A549 (cell line): ENCODE data around the gene KRT84. TPM values are rescaled to one million over a fixed set of nuclear protein-coding genes. Genes with fewer than 3 reads are reported as not detected.
A peak's percentile ranks its signal among the peaks of the same experiment; 100 is the strongest.

Experiments
- ATAC-seq, 2 experiments: fragments of 200-7000 bp in 1 of 2; fragments of >200 bp in 1 of 2; cut with Nextera tagmentation in 1 of 2; cut with Tn5 transposase in 1 of 2; 3 replicates each; pipeline versions ENCODE4 v1.8.0 to v1.9.1; 2018 to 2020; ENCODE audit warnings: mild to moderate bottlenecking in 1 of 2, moderate library complexity in 1 of 2
- CTCF ChIA-PET: fragments of 300-600 bp; sonication (Branson Sonifier 250); formaldehyde crosslinking; extraction: SDS; loops from one replicate; lab custom pipeline; 2021; ENCODE audit warnings: antibody characterized with exemption, inconsistent platforms; lab: Yijun Ruan, JAX
- POLR2A ChIA-PET: fragments of 350-600 bp; formaldehyde crosslinking; extraction: SDS; loops from one replicate; lab custom pipeline; 2021; ENCODE audit warnings: antibody characterized with exemption, inconsistent platforms; lab: Yijun Ruan, JAX
- DNase-seq, 2 experiments: peaks; one replicate each; pipeline versions ENCODE4 v3.0.0 to v3.0.0-alpha.2; 2011 to 2016; ENCODE audit warnings: low read depth in 1 of 2, low spot score in 1 of 2
- FAIRE-seq: peaks from 2 replicates; lab custom pipeline; 2011; peaks lifted over from hg19 to GRCh38; lab: Jason Lieb, UNC
- H3K27ac ChIP-seq, 2 experiments: fragments of >200 bp; sonication (Bioruptor Twin); formaldehyde crosslinking; 3 replicates each; pipeline ENCODE4 v1.5.1; 2016 to 2017
- H3K4me1 ChIP-seq: fragments of >200 bp; sonication (Bioruptor Twin); formaldehyde crosslinking; 3 replicates; pipeline ENCODE4 v1.6.1; 2016
- H3K4me2 ChIP-seq: fragments of >200 bp; sonication (Bioruptor Twin); formaldehyde crosslinking; 3 replicates; pipeline ENCODE4 v1.6.1; 2016
- H3K4me3 ChIP-seq: fragments of >200 bp; sonication (Bioruptor Twin); formaldehyde crosslinking; 3 replicates; pipeline ENCODE4 v1.5.1; 2016
- H3K9me3 ChIP-seq: fragments of >200 bp; sonication (Bioruptor Twin); formaldehyde crosslinking; 3 replicates; pipeline ENCODE4 v1.6.1; 2016
- CBX8 ChIP-seq: fragments of 200-600 bp; sonication (generic); IDR thresholded peaks from 2 replicates; pipeline ENCODE4 v1.6.1; 2016
- CHD4 ChIP-seq: fragments of 200-600 bp; sonication (generic); IDR thresholded peaks from 2 replicates; pipeline ENCODE4 v1.6.1; 2016; ENCODE audit warnings: antibody characterized with exemption, mild to moderate bottlenecking, borderline replicate concordance
- EHF ChIP-seq: fragments of 250-450 bp; sonication (Bioruptor Pico); IDR thresholded peaks from 2 replicates; pipeline ENCODE4 v1.5.0; 2020; ENCODE audit warnings: mild to moderate bottlenecking
- EHMT2 ChIP-seq: fragments of 200-600 bp; sonication (generic); IDR thresholded peaks from 2 replicates; pipeline ENCODE4 v1.6.1; 2016; ENCODE audit warnings: antibody characterized with exemption, low read depth, mild to moderate bottlenecking, moderate library complexity
- ESRRA ChIP-seq: fragments of 150-350 bp; IDR thresholded peaks from 2 replicates; pipeline ENCODE4 v1.6.1; 2014; ENCODE audit warnings: mild to moderate bottlenecking, low read length, borderline replicate concordance
- FOXS1 ChIP-seq: fragments of 250-450 bp; sonication (Bioruptor Pico); IDR thresholded peaks from 2 replicates; pipeline ENCODE4 v1.5.0; 2020; ENCODE audit warnings: mild to moderate bottlenecking, moderate library complexity
- HDAC2 ChIP-seq: fragments of 200-600 bp; sonication (generic); IDR thresholded peaks from 2 replicates; pipeline ENCODE4 v1.6.1; 2016
- HOXB5 ChIP-seq: fragments of 250-450 bp; sonication (Bioruptor Pico); IDR thresholded peaks from 2 replicates; pipeline ENCODE4 v1.5.0; 2020; ENCODE audit warnings: mild to moderate bottlenecking, moderate library complexity
- KDM1A ChIP-seq: fragments of 200-600 bp; sonication (generic); IDR thresholded peaks from 2 replicates; pipeline ENCODE4 v1.6.1; 2016; ENCODE audit warnings: low read depth, mild to moderate bottlenecking
- NR3C1 ChIP-seq: fragments of >200 bp; sonication (Bioruptor Twin); formaldehyde crosslinking; IDR thresholded peaks from 3 replicates; pipeline ENCODE4 v1.6.1; 2017
- POLR2AphosphoS2 ChIP-seq: conservative IDR thresholded peaks from 2 replicates; pipeline ENCODE4 v1.6.1; 2012; ENCODE audit warnings: low read length, improper control_type of control experiment, inconsistent platforms
- RCOR1 ChIP-seq: fragments of 150-350 bp; IDR thresholded peaks from 2 replicates; pipeline ENCODE4 v1.6.1; 2014; ENCODE audit warnings: antibody characterized with exemption, low read length, low read depth
- RFX5 ChIP-seq: fragments of 450-650 bp; IDR thresholded peaks from 2 replicates; pipeline ENCODE4 v1.7.1; 2014; ENCODE audit warnings: antibody characterized with exemption, mild to moderate bottlenecking, moderate library complexity
- SREBF2 ChIP-seq: fragments of 450-650 bp; IDR thresholded peaks from 2 replicates; pipeline ENCODE4 v1.6.1; 2014; ENCODE audit warnings: mild to moderate bottlenecking, moderate library complexity
- ZFP36 ChIP-seq: fragments of 450-650 bp; IDR thresholded peaks from 2 replicates; pipeline ENCODE4 v1.6.1; 2014; ENCODE audit warnings: borderline replicate concordance; ENCODE audit not compliant: partially characterized antibody
- ZSCAN20 ChIP-seq: fragments of 250-450 bp; sonication (Bioruptor Pico); IDR thresholded peaks from 2 replicates; pipeline ENCODE4 v1.8.0; 2022; ENCODE audit warnings: mild to moderate bottlenecking, moderate library complexity
- WGBS: methylation state at CpG from one replicate; pipeline ENCODE4 v1.1.6; 2017; ENCODE audit errors: missing lambda C conversion rate; 5-methylcytosine and 5-hydroxymethylcytosine counted together
- polyA plus RNA-seq, 4 experiments: library from polyadenylated mRNA; depleted of rRNA in 3 of 4; stranded (reverse); fragments of >200 nt; fragmentation: RNase III in 1 of 4; extraction: RNeasy Plus Mini Kit Qiagen cat#74134 plus additional on column Dnase treatment in 1 of 4; gene quantifications; 2 replicates in 3 of 4; 3 replicates in 1 of 4; pipeline ENCODE4 v1.2.3, GENCODE V29; 2011 to 2017
- TF ChIP-seq, protein P1 (sequence below): fragments of 200-600 bp; sonication (generic); IDR thresholded peaks from 2 replicates; pipeline ENCODE4 v1.6.1; 2016; ENCODE audit warnings: antibody characterized with exemption, mild to moderate bottlenecking, moderate library complexity
- TF ChIP-seq, protein P2 (sequence below): fragments of >200 bp; sonication (Bioruptor Twin); formaldehyde crosslinking; IDR thresholded peaks from 3 replicates; pipeline ENCODE4 v1.5.1; 2016
- TF ChIP-seq, protein P3 (sequence below): fragments of 450-650 bp; IDR thresholded peaks from 2 replicates; pipeline ENCODE4 v1.6.1; 2014; ENCODE audit warnings: antibody characterized with exemption

KRT84 gene
- polyA plus RNA-seq, 2 of the 4 experiments (the other 2 are of a cell fraction), result not detected

DNA sequence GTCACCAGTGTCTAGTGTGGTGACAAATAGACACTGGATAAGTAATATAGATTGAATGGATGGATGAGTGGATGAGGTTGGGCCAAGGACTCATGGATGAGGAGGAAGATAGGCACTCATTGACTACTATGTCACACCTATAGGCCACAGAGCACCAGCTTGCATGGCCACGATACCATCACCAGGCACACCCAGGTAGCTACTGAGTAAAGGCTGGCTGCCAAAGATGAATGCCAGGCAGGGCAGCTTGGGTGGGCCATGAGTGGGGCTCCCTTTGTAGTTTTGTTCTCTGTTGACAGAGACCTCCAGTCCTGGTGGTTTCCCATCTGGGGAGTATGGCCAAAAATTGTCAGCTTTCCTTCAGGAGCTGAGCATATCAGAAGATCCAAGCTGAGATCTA is 53.1 kb downstream of the KRT84 start:
- Histone ChIP-seq H3K4me3 (no peak overlapping the region), H3K4me1 (peaks cover 31% of the 10 kb centered on the region), H3K27ac (0 out of 6 replicates have a peak overlapping the region, but pooled peaks of 1 of the 2 experiments have one; percentile 23), H3K4me2 (no peak overlapping the region), H3K9me3 (no peaks in the 10 kb centered on the region; the same call in 2 of the 3 replicates)
- FAIRE-seq (no peak), DNase-seq (no peak), ATAC-seq (no peak)
- 94% methylated on average over 1 of the region's 1 CpG for WGBS
- CTCF ChIA-PET, result interaction anchor here (1.0 to 15.7 kb wide), 10 partner anchors 13 to 547 kb away, joined by 4 to 387 read pairs (median 10); partner anchors contain the start of gene KRT86
- POLR2A ChIA-PET, result interaction anchor here (0.7 kb wide), 1 partner anchor 486 kb away, joined by 3 read pairs; no protein-coding TSS in a partner anchor
- TF ChIP-seq HDAC2, result no peak

DNA sequence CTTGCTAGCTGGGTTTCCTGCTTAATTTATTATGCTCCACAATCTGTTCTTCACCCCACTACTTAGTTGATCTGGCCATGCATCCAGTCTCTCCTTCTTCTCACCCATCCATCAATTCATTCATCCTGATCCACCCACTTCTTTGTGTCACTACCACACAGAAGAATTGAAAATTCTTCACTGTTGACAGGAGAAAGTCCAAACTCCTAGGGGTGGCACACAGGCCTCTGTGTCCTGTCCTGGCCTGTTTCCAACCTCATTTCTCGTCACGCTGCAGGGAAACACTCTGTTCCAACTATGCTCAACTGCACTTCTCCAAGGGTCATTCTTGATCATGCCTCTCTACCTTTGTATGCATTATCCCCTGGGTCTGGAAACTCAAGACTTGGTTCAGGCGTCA is 53.6 kb downstream of the KRT84 start:
- DNase-seq (no peak), FAIRE-seq (no peak), ATAC-seq (no peak)
- ChIA-PET POLR2A (no interaction called here), CTCF (interaction anchor here (1.1 to 15.7 kb wide), 10 partner anchors 12 to 548 kb away, joined by 4 to 387 read pairs (median 22); partner anchors contain the start of gene KRT86)
- TF ChIP-seq POLR2AphosphoS2 (no peak), HOXB5 (CRISPR knock-in tag) (no peak), NR3C1 (no peak), EHF (CRISPR knock-in tag) (no peak), ZSCAN20 (CRISPR knock-in tag) (no peak), SREBF2 (no peak), RFX5 (no peak), RCOR1 (no peak), ESRRA (no peak), ZFP36 (no peak), EHMT2 (no peak), CBX8 (no peak), CHD4 (no peak), KDM1A (no peak), FOXS1 (CRISPR knock-in tag) (no peak)
- TF ChIP-seq, protein P1, sequence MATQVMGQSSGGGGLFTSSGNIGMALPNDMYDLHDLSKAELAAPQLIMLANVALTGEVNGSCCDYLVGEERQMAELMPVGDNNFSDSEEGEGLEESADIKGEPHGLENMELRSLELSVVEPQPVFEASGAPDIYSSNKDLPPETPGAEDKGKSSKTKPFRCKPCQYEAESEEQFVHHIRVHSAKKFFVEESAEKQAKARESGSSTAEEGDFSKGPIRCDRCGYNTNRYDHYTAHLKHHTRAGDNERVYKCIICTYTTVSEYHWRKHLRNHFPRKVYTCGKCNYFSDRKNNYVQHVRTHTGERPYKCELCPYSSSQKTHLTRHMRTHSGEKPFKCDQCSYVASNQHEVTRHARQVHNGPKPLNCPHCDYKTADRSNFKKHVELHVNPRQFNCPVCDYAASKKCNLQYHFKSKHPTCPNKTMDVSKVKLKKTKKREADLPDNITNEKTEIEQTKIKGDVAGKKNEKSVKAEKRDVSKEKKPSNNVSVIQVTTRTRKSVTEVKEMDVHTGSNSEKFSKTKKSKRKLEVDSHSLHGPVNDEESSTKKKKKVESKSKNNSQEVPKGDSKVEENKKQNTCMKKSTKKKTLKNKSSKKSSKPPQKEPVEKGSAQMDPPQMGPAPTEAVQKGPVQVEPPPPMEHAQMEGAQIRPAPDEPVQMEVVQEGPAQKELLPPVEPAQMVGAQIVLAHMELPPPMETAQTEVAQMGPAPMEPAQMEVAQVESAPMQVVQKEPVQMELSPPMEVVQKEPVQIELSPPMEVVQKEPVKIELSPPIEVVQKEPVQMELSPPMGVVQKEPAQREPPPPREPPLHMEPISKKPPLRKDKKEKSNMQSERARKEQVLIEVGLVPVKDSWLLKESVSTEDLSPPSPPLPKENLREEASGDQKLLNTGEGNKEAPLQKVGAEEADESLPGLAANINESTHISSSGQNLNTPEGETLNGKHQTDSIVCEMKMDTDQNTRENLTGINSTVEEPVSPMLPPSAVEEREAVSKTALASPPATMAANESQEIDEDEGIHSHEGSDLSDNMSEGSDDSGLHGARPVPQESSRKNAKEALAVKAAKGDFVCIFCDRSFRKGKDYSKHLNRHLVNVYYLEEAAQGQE, result no peak
- TF ChIP-seq, protein P2, sequence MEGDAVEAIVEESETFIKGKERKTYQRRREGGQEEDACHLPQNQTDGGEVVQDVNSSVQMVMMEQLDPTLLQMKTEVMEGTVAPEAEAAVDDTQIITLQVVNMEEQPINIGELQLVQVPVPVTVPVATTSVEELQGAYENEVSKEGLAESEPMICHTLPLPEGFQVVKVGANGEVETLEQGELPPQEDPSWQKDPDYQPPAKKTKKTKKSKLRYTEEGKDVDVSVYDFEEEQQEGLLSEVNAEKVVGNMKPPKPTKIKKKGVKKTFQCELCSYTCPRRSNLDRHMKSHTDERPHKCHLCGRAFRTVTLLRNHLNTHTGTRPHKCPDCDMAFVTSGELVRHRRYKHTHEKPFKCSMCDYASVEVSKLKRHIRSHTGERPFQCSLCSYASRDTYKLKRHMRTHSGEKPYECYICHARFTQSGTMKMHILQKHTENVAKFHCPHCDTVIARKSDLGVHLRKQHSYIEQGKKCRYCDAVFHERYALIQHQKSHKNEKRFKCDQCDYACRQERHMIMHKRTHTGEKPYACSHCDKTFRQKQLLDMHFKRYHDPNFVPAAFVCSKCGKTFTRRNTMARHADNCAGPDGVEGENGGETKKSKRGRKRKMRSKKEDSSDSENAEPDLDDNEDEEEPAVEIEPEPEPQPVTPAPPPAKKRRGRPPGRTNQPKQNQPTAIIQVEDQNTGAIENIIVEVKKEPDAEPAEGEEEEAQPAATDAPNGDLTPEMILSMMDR, result no peak
- TF ChIP-seq, protein P3, sequence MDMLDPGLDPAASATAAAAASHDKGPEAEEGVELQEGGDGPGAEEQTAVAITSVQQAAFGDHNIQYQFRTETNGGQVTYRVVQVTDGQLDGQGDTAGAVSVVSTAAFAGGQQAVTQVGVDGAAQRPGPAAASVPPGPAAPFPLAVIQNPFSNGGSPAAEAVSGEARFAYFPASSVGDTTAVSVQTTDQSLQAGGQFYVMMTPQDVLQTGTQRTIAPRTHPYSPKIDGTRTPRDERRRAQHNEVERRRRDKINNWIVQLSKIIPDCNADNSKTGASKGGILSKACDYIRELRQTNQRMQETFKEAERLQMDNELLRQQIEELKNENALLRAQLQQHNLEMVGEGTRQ, result no peak
- Histone ChIP-seq H3K4me3 (no peak overlapping the region), H3K4me1 (peaks cover 31% of the 10 kb centered on the region), H3K9me3 (no peaks in the 10 kb centered on the region), H3K4me2 (no peak overlapping the region), H3K27ac (peak overlapping the region in 1 of 2 experiments; percentile 90; a peak in 2 of 6 replicates)
- 97% methylated on average over 3 of the region's 3 CpGs for WGBS
